Measurements from ENCODE around the gene KCNH3.

DNA sequence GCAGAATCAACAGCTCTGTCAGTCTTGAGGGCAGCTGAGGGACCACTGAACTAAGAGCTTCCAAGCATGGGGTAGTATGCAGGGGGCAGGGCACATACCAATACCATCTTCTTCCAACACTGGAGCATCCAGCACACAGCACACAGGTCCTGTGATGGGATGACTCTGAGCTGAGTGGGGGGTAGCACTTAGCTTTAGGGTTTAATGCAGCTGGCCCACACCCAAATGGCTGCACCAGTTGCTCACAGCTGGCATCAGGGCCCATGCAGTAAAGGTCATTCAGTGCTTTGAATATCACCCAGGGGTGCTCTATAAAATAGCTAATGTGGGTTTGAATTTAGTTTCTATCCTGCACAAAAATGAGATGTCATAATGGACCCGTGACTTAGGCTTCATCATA, 64.9 kb downstream of the KCNH3 start:
- TF ChIP-seq GABPA (IDR thresholded peaks at IDR 0.05; ENCODE audit: low read depth) (no peak), POLR2AphosphoS5 (IDR thresholded peaks at IDR 0.05; ENCODE audit: low read depth) (no peak), SPI1 (IDR thresholded peaks at IDR 0.05; ENCODE audit: borderline replicate concordance, low read depth) (no peak)
- TF ChIP-seq, protein P1, sequence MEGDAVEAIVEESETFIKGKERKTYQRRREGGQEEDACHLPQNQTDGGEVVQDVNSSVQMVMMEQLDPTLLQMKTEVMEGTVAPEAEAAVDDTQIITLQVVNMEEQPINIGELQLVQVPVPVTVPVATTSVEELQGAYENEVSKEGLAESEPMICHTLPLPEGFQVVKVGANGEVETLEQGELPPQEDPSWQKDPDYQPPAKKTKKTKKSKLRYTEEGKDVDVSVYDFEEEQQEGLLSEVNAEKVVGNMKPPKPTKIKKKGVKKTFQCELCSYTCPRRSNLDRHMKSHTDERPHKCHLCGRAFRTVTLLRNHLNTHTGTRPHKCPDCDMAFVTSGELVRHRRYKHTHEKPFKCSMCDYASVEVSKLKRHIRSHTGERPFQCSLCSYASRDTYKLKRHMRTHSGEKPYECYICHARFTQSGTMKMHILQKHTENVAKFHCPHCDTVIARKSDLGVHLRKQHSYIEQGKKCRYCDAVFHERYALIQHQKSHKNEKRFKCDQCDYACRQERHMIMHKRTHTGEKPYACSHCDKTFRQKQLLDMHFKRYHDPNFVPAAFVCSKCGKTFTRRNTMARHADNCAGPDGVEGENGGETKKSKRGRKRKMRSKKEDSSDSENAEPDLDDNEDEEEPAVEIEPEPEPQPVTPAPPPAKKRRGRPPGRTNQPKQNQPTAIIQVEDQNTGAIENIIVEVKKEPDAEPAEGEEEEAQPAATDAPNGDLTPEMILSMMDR (IDR thresholded peaks at IDR 0.05; ENCODE audit: insufficient read depth, low read length), result no peak
- TF ChIP-seq, protein P2, sequence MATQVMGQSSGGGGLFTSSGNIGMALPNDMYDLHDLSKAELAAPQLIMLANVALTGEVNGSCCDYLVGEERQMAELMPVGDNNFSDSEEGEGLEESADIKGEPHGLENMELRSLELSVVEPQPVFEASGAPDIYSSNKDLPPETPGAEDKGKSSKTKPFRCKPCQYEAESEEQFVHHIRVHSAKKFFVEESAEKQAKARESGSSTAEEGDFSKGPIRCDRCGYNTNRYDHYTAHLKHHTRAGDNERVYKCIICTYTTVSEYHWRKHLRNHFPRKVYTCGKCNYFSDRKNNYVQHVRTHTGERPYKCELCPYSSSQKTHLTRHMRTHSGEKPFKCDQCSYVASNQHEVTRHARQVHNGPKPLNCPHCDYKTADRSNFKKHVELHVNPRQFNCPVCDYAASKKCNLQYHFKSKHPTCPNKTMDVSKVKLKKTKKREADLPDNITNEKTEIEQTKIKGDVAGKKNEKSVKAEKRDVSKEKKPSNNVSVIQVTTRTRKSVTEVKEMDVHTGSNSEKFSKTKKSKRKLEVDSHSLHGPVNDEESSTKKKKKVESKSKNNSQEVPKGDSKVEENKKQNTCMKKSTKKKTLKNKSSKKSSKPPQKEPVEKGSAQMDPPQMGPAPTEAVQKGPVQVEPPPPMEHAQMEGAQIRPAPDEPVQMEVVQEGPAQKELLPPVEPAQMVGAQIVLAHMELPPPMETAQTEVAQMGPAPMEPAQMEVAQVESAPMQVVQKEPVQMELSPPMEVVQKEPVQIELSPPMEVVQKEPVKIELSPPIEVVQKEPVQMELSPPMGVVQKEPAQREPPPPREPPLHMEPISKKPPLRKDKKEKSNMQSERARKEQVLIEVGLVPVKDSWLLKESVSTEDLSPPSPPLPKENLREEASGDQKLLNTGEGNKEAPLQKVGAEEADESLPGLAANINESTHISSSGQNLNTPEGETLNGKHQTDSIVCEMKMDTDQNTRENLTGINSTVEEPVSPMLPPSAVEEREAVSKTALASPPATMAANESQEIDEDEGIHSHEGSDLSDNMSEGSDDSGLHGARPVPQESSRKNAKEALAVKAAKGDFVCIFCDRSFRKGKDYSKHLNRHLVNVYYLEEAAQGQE (IDR thresholded peaks at IDR 0.05; ENCODE audit: insufficient replicate concordance, low read depth), result no peak
